HG03521 (cell line): ENCODE results near the gene LDLRAD2.
A peak's percentile ranks its signal among the peaks of the same experiment; 100 is the strongest.

ENCODE experiments used
- ATAC-seq: cut with Tn5 transposase; IDR thresholded peaks from one replicate; pipeline ENCODE4 v1.9.1; 2021; ENCODE audit warnings: mild to moderate bottlenecking, moderate library complexity; ENCODE audit not compliant: unreplicated experiment

The LDLRAD2 gene

DNA sequence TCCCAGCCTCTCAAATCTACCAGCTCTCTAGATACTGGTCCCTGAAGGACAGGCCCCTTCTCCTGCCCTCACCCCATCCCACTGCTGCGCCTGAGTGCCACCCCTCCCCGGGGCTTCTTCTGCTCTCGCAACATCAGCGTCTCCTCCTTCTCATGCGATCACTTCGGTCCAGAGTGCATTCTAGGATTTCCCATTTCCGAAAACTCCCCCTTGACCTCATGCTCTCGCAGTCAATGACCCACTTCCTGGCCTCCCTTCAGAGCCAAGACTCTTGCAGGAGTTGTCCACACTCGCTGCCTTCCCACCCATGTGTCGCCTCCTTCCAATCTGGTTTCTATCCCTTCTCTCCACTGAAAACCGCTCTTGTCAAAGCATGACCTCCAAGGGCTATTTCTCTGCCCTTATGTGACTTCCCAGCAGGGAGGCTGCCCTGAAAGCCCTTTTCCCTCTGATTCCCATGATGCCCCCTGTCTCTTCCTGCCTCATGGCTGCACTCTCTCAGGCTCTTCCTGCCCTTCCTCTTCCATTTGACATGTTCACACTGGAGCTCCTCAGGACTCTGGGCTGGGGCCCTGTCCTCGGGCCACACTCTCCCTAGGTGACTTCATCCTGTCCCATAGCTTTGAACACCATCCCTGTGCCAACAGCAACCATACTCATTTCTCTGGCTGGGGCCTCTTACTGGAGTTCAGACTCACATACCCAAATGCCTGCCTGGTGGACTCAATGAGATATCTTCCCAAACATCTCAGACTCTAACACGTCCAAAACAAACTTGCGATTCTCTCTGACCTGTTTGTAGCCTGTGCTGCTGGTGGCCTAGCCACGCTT lies 46.0 kb downstream of the LDLRAD2 start:
- ATAC-seq, result no peak

DNA sequence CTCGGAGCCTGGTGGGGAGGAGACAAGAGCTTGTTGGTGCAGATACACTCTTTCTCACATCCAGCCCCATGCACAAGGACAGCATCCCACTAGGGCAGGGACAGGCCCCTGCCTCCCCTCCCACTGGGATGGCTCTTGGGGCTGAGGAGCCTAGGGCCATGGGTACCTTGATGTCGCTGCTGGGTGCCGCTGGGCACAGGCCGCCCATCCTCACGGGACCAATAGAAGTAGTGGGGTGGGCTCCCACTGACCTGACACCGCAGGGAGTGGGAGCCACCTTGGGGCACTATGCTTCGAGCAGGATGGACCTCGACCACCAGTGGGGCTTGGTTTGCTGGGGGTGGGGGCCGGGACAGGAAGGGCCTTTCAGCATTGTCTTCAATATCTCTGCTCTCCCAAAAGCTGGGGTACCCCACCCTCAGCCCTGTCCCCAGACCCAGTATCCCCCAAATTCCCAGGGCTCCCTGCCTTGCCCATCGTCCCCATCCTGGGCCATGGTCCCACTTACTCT lies 47.7 kb downstream of the LDLRAD2 start:
- no peak for ATAC-seq

DNA sequence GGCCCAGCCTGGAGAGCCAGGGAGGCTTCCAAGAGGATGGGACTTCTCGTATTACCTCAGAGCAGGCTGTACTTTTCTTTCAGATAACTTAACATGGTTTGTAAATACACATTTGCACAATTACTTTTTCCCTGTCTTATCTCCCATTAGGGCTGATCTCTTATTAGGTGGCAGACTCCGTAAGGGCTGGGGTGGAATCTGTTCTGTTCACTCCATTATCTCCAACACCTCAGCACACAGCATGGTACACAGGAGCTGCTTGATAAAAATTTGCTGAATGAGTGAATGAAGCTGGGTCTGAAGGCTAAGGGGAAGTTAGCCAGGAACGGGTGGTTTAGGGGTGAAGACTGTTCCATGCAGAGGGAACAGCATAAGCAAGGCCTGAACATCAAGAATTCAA lies 48.9 kb downstream of the LDLRAD2 start:
- no peak for ATAC-seq

DNA sequence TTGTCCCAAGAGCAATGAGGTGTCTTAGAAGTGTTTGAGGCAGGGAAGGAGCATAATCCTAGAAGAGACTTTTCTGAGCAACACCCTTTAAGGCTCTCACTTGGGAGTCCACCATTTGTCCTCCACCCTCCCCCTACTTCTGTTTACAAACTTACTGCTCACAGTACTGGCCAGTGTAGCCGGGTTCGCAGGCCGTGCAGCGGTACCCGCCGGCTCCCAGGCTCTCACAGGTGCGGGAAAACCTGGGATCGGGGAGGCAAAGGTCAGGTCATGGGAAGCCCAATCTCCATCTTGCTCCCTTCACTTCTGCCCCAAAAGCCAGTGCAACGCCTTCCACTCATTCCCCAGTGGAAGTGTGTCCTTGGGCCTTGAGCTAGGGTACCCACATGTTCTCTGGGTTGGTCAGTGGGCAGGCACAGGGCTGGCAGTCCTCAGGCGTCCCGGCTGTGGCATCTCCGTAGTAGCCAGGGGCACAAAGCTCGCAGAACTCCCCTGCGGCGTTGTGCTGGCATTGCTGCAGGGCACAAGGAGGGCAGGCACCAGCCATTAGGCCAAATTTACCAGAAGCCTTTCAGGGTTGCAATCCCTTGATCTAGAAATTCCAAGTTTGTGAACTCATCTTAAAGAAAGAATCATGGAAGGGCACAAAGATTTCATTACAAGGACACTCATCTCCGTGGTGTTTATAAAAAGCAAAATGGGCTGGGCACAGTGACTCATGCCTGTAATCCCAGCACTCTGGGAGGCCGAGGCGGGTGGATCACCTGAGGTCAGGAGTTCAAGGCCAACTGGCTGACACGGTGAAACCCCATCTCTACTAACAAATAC lies 49.8 kb downstream of the LDLRAD2 start:
- ATAC-seq, result no peak

DNA sequence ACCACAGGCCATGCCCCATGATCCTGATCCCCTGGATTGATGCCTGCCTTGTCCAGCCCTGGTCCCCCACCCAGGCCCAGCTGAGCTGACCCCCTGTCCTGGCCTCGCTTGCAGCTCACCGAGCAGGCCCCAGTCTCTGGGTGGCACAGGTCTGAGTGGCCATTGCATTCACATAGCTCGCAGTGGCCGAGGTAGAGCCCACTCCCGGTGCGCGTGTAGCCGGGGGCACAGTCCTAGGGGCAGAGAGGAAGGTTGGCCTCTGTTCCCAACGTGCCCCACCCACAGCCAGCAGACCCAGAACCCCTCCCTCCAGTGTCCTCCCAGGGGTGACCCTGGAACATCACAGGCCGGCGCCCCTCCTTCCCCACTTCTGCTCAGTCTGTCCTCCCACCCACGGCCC lies 51.9 kb downstream of the LDLRAD2 start:
- ATAC-seq, result no peak

DNA sequence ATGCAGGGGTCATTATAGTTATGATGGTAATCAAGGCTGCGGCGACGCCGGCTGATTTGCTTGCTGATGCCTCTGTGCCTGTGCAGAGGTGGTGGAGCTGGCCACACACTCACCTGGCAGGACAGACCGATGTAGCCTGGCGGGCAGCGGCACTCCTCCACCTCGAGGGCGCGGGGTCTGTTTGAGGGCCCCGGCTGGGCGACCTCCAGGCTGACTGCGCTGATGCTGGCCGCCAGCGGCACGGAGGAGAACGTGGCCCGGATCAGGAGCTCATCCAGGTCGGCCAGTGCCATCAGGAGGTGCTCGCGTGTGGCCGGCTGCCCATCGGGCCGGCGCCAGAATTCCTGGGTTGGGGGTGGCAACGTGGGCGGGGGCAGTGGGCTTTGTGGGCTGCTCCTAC lies 52.7 kb downstream of the LDLRAD2 start:
- ATAC-seq, result no peak

DNA sequence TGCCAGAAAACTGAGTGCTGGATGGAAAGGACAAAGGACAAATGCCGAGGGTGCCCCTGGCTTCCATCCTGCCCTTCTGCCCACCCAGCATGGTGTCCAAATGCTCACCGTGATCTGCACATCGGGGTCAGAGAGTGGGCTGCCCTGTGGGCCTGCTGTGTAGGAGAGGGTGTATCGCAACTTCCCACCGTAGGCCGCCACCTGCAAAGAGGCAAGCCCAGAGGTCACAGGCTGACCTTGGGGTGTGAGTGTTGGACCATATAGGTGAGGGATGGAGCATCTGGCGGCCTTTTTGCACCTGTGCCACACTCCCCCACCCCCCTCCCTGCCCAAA lies 53.5 kb downstream of the LDLRAD2 start:
- no peak for ATAC-seq

DNA sequence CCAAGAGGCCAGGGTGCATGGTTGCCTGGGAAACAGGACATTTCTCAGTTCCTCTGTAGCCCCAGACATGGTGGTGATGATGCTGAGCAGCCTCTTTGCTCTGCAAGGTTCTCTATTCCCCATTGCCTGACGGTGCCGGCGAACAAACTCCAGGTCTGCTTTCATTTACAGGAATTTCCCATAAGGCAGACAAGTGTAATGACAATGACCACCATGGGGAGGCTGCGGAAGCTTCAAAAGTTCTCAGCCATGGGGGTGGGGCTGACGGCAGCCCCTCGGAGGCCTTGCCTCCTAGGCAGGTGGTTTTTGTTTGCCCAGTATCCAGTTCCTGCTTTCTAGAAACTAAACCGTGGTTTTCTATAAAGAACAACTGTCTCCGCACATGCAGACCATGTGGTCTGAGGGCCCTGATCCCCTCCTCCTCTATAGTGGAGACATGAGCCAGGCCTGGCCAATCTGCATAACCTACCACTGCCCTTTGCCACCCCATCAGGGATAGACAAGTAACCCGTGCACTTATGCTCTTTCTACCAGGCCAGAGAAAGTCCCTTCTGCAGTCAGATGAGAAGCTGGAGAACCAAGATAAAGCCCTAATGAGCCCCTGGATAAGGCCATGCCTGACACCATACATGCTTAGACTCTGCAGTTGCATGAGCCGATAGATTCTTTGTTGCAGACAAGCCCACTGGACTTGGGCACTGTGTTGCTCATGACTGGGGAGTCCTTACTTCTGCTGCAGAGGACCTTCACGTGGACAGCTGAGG lies 54.1 kb downstream of the LDLRAD2 start:
- ATAC-seq, result peak; percentile 58

DNA sequence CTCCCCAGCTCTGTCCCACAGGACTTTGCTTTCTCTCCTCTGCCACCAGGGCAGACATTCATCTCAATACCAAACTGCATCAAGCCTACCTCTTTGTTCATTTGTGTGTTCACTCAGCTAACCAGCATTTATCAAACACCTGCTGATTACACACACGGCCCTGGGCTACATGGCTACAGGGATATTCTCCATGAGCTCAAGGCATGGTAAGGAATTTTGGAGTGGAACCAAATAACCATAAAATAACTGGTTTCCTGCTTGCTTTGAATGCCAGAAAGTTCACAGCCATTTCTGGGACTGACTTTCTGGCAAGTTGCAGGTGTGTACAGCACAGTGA lies 54.6 kb downstream of the LDLRAD2 start:
- no peak for ATAC-seq

DNA sequence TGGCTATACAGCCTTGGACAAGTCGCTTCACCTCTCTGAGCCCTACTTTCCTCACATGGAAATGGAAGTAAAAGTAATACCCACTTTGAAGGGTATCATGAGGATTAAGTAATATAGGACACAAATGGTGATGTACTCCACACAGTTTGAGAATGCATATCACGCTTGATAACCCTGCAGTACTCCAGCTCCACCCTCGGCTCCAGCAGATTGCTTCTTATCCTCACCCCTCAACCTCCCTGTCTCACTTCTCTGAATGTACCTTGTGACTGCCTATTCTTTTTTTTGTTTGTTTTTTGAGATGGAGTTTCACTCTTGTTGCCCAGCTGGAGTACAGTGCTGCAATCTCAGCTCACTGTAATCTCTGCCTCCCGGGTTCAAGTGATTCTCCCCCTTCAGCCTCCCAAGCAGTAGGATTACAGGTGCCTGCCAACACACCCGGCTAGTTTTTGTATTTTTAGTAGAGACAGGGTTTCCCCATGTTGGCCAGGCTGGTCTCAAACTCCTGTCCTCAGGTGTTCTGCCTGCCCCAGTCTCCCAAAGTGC lies 55.5 kb downstream of the LDLRAD2 start:
- no peak for ATAC-seq

DNA sequence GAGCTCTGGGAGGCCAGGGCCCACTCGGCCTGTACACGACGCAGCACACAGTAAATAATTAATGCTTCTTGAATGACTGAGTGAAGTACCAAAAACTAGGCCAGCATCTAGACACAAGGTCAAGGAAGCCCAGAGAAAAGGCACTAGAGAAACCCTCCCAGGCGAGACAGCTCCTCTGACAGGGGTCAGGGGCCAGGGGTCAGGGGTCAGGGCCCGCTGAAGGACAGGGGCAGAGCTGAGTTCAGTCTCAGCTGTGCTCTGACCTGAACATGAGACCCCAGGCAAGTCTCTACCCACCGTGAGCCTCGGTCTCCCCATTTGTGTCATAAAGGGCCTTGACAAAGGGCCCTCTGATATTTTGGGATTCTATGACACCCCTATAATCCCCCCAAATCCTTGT lies 56.4 kb downstream of the LDLRAD2 start:
- ATAC-seq, result no peak

DNA sequence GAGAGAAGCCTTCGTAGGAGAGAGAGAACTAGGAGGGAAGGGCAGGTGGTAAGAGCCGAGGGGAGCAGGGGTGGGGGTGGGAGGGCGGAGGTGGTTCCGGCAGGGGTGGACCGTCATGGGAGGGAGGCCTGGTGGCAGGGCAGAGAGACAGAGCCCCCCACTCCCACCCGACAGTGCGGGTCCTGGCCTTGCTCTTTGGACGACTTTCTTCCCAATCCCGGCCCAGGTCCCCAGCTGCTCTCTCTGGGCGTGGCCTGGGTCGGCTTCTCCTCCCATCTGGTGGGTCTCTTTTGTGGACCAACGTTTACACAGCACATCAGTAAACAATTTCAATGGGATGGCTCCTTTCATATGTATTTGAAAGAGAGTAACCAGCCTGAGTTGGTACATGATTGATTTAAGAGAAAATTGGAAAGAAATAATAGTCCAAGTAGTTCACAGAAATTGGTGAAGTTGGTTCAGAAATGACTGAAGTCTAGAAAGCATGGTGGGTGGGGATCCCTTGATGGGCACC lies 56.9 kb downstream of the LDLRAD2 start:
- ATAC-seq, result no peak

DNA sequence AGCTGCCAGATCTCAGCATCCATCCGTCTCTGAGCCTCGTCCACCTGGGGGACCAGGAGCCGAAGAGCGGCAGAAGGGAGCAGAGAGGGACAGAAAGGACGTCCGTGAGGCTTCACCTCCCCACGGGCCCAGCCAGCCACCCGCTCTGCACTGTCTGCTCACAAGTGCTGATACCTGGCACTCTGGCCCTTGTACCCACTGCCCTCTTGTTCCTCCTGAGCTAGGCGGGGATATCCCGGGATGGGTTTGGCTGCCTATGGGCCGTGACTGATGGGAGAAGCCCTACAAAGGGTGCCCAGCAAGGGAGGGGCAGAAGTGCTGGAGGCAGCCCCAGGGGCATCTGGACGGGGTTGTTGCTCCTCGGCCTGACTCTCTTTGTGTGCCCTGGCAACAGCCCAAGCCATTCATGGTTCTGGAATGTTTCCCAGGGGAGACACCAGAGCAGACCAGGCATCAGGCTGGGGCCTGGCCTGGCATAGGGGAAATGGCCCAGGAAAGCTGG lies 57.6 kb downstream of the LDLRAD2 start:
- ATAC-seq, result no peak

DNA sequence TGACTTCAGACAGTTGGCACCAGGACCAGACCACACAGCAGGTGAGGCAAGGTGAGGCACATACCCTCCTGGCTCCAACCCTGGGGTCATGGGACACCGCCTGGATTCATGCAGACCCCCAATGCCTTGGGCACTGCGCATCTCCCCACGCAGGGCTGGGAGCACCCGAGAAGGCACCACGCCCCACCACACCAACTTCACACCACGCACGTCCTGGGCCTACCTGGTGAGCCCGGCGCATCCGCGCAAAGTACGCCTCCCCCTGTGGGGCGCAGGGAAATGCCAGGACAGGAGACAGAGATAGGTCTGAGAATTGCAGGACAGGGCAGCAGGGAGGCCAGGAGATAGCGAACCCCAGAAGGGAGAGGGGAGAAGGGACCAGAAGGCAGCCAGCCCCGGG lies 58.5 kb downstream of the LDLRAD2 start:
- ATAC-seq, result no peak

DNA sequence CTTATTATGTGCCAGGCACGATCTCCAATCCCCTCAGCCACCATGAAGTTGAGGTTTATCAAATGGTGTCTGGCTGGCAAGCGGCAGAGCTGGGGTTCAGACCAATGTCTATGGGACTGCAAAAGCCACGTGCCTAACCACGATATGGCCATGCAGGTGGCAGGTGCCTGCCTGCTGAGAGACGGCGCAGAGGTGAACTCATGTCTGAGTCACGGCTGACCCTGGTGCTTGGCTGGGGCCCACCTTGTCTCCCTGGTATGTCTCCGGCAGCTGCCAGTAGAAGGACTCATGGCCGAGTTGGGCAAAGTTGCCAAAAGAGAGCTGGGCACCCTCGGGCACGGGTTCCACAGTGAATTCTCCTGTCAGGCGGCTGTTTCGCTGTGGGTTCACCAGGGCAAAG lies 59.9 kb downstream of the LDLRAD2 start:
- ATAC-seq, result no peak

DNA sequence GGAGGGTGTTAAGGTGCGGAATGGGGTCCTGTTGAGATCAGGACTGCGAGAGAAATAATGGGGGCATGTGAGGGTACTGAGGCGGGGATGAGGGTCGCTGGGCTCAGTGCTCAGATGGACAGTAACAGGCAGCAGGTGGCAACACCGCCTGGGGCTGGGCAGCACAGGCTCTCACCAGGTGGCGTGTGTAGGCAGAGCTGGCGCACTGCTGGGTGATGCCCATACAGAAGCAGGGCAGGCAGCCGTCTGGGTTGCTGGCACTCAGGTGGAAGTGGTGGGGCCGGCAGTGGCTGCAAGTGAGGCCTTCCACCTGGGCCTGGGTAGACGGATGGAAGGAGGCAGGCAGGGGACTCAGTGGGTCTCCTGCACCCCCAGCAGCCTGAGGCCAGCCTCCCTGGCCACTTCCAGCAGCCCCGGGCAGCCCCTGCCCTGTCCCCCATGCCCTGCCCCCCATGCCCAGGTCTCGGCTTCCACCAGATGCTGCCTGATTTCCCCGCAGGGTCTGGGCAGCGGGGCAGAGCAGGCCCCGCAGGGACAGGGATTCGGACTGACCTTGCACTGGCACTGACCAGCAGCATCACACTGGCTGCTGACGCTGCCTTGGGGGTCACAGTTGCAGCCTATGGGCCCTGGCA lies 60.5 kb downstream of the LDLRAD2 start:
- no peak for ATAC-seq

DNA sequence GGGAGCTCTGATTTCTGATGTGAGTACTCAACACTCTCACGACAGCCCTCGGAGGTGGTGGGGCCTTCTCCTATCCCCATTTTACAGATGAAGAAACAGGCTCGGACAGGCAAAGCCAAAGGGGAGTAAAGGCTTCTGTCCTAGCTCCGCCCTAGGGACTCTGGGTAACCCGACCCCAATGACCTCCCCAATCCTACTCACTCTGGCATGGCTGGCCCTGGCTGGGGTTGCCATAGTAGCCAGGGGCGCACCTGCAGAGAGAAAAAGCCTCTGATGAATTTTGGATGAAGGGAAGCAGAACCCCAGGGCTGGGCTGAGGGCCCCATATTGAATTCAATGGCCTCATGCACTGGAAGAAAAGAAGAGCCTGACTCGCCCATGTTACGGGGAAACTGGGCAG lies 61.1 kb downstream of the LDLRAD2 start:
- ATAC-seq, result no peak

DNA sequence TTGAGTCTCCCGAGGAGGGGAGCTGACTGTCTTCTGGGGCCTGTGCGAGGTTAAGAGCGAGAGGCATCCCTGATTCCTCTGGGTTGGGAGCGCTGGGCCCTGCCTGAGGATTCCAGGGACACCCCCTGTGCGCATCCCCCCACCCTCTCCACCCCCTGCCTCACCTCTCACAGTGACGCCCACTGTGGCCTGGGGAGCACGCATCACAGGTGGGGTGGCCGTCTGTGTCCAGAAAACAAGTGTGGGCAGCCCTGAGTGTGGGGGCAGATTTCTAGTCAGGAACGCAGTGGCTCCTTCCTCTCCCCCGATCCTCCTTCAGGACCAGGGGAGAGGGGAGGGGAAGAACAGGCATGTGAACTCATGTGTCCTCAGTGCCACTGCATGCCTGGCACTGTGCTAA lies 61.7 kb downstream of the LDLRAD2 start:
- ATAC-seq, result no peak

DNA sequence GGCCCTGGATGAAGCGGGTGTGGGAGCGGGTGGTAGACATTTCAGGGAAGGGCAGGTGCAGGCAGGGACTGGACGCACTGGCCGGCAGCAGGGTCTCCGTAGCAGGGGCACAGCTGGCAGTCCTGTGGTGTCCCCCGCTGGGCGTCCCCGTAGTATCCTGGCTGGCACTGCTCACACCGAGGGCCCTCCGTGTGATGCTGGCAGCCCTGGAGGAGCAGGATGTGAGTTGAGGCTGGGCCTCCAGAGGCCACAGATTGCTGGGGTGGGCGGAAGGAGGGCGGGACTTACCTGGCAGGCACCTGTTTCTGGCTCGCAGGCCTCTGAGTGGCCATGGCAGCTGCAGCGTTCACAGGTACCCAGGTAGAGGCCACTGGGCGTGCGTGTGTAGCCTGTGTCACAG lies 62.3 kb downstream of the LDLRAD2 start:
- no peak for ATAC-seq
